ENCODE data around the gene FBXL4. TPM values are rescaled to one million over a fixed set of nuclear protein-coding genes. Genes with fewer than 3 reads are reported as not detected.
A peak's percentile ranks its signal among the peaks of the same experiment; 100 is the strongest.

The FBXL4 gene
- total RNA-seq, 4 donors from 2014 or later, result 16.4 to 35.0 (median 22.4) TPM

- H3K9me3 ChIP-seq, result no peaks in the 10 kb centered on the region
- peak in 1 of 2 donors; percentile 69 for ATAC-seq
- in situ Hi-C loops (cut with MboI; ENCODE audit: low sequenced_read_pairs in 4 of 4) (loop anchor here in 1 of 4 donors (25.0 kb wide), 1 partner anchor 1358 kb away; no protein-coding TSS in a partner anchor), intact Hi-C loops (cut with DNase I; ENCODE audit: low total_unique reads) (no loop called here)
- no peak overlapping the region for H3K27ac ChIP-seq
- peaks cover 9 to 19% of the 10 kb centered on the region in 2 donors for H3K4me1 ChIP-seq
- H3K4me3 ChIP-seq, result peak overlapping the region in 3 of 4 donors; percentile 14 to 39 (median 34)
- peak in 1 of 2 donors; percentile 47 for DNase-seq
- no peaks in the 10 kb centered on the region for H3K36me3 ChIP-seq
- TF ChIP-seq CTCF (IDR thresholded peaks at IDR 0.05 in 4 of 5, conservative IDR thresholded peaks at IDR 0.05 in 1 of 5), result peak; percentile 36 to 76 (median 65)
- no peak for TF ChIP-seq POLR2A (IDR thresholded peaks at IDR 0.05)
- H3K27me3 ChIP-seq, result peaks cover 92 to 93% (median 93%) of the 10 kb centered on the region in 3 donors
These were observed 102.3 kb downstream of the FBXL4 start for GRCh38 chr6:98845211-98846020.

- peaks cover 9 to 19% of the 10 kb centered on the region in 2 donors for H3K4me1 ChIP-seq
- no peak for ATAC-seq
These were observed 103.2 kb downstream of the FBXL4 start for GRCh38 chr6:98844244-98845210.

GRCh38 chr6:98843271-98844243, 104.2 kb downstream of the FBXL4 start:
- no peak overlapping the region for H3K4me3 ChIP-seq
- H3K36me3 ChIP-seq, result no peaks in the 10 kb centered on the region
- DNase-seq, result no peak
- peaks cover 9 to 19% of the 10 kb centered on the region in 2 donors for H3K4me1 ChIP-seq
- in situ Hi-C loops (cut with MboI; ENCODE audit: low sequenced_read_pairs in 4 of 4) (loop anchor here in 1 of 4 donors (25.0 kb wide), 1 partner anchor 1356 kb away; no protein-coding TSS in a partner anchor), intact Hi-C loops (cut with DNase I; ENCODE audit: low total_unique reads) (no loop called here)
- no peak for ATAC-seq
- H3K27me3 ChIP-seq, result peaks cover 94 to 100% (median 98%) of the 10 kb centered on the region in 3 donors
- no peak for TF ChIP-seq POLR2A (IDR thresholded peaks at IDR 0.05)
- TF ChIP-seq CTCF (IDR thresholded peaks at IDR 0.05 in 4 of 5, conservative IDR thresholded peaks at IDR 0.05 in 1 of 5), result no peak
- H3K27ac ChIP-seq, result no peak overlapping the region
- no peaks in the 10 kb centered on the region for H3K9me3 ChIP-seq

More at GRCh38 chr6:98844244-98845210, 103.2 kb downstream of the FBXL4 start:
- Histone ChIP-seq H3K4me3 (peak overlapping the region in 3 of 4 donors; percentile 14 to 39 (median 34)), H3K27me3 (peaks cover 94 to 98% (median 97%) of the 10 kb centered on the region in 3 donors), H3K36me3 (no peaks in the 10 kb centered on the region), H3K9me3 (no peaks in the 10 kb centered on the region), H3K27ac (no peak overlapping the region)
- no peak for TF ChIP-seq POLR2A (IDR thresholded peaks at IDR 0.05)
- no peak for TF ChIP-seq CTCF (IDR thresholded peaks at IDR 0.05 in 4 of 5, conservative IDR thresholded peaks at IDR 0.05 in 1 of 5)
- intact Hi-C loops (cut with DNase I; ENCODE audit: low total_unique reads) (no loop called here), in situ Hi-C loops (cut with MboI; ENCODE audit: low sequenced_read_pairs in 4 of 4) (loop anchor here in 1 of 4 donors (25.0 kb wide), 1 partner anchor 1357 kb away; no protein-coding TSS in a partner anchor)
- no peak for DNase-seq

All from gastrocnemius medialis (tissue), 4 donors.